H1 (cell line): Measurements from ENCODE around the gene CLCN3. TPM values are rescaled to one million over a fixed set of nuclear protein-coding genes. Genes with fewer than 3 reads are reported as not detected.

Source experiments
- ATF2 ChIP-seq: IDR thresholded peaks from 2 replicates; pipeline ENCODE4 v1.6.1; 2012; ENCODE audit warnings: low read length, inconsistent platforms
- CBX8 ChIP-seq: fragments of 300-800, 300-1000 bp; sonication (generic); IDR thresholded peaks from 2 replicates; pipeline ENCODE4 v1.7.1; 2016; ENCODE audit warnings: low read depth, low read length, borderline replicate concordance
- CTCF ChIP-seq, 3 experiments: IDR thresholded peaks; 1 replicate in 2 of 3; 2 replicates in 1 of 3; pipeline versions ENCODE4 v1.5.1 to v1.6.1; 2011; ENCODE audit warnings: low read length in 3 of 3, mild to moderate bottlenecking in 3 of 3, inconsistent platforms in 2 of 3, low read depth in 1 of 3, moderate library complexity in 1 of 3; ENCODE audit not compliant: insufficient read depth in 1 of 3; ENCODE audit errors: control extremely low read depth in 1 of 3
- RAD21 ChIP-seq, 2 experiments: IDR thresholded peaks in 1 of 2; conservative IDR thresholded peaks in 1 of 2; 2 replicates each; pipeline ENCODE4 v1.6.1; 2011; ENCODE audit warnings: low read depth in 2 of 2, low read length in 2 of 2, improper control_type of control experiment in 1 of 2, inconsistent platforms in 1 of 2, mild to moderate bottlenecking in 1 of 2, moderate library complexity in 1 of 2
- RBBP5 ChIP-seq: IDR thresholded peaks from 2 replicates; pipeline ENCODE4 v1.7.1; 2012; ENCODE audit warnings: low read depth, mild to moderate bottlenecking, inconsistent platforms, low read length, moderate library complexity, borderline replicate concordance
- polyA plus RNA-seq, 7 experiments: library from polyadenylated mRNA; depleted of rRNA in 3 of 7; stranded (reverse) in 5 of 7; unstranded in 2 of 7; fragments of >200 nt in 5 of 7; fragments of 200-250 nt in 2 of 7; gene quantifications; 1 replicate in 5 of 7; 2 replicates in 1 of 7; 4 replicates in 1 of 7; pipeline versions ENCODE4 v1.2.1 to v1.2.3, GENCODE V29; 2011 to 2013; ENCODE audit warnings: missing spikeins in 2 of 7, mixed read lengths in 2 of 7
- total RNA-seq: library from RNA; stranded (reverse); fragmentation: NEBNext Ultra II Directional; extraction: Animal tissue kit (Norgen Biotek cat#: 25700); gene quantifications from 2 replicates; pipeline ENCODE4 v1.2.1, GENCODE V29; 2021

Gene CLCN3
- total and polyA plus RNA-seq, 2 of the 8 experiments (the other 6 are each of a cell fraction or from before 2014, with no cell fraction given), result 8.8 to 32.8 TPM

GRCh38 chr4:169627307-169627706 lies 6.9 kb downstream of the CLCN3 start (continued):
- TF ChIP-seq RAD21 (IDR thresholded peaks at IDR 0.05 in 1 of 2, conservative IDR thresholded peaks at IDR 0.05 in 1 of 2; ENCODE audit: low read depth in 2 of 2, low read length in 2 of 2) (no peak), ATF2 (no peak), RBBP5 (no peak), CBX8 (no peak), CTCF (IDR thresholded peaks at IDR 0.05; ENCODE audit: control extremely low read depth in 1 of 3, insufficient read depth in 1 of 3, low read depth in 1 of 3, low read length in 3 of 3) (no peak)
